Common myeloid progenitor, CD34-positive (primary cell): ENCODE measurements around the gene LRRC3.

ENCODE experiments used
- CTCF ChIA-PET: fragments of 350-600 bp; sonication (Branson Sonifier 250); formaldehyde crosslinking; loops from one replicate; lab custom pipeline; 2021; ENCODE audit warnings: antibody characterized with exemption; lab: Charles Lee
- POLR2A ChIA-PET: fragments of 350-600 bp; sonication (Branson Sonifier 250); formaldehyde crosslinking; loops from one replicate; lab custom pipeline; 2021; ENCODE audit warnings: antibody characterized with exemption; lab: Charles Lee
- DNase-seq, 3 donors: peaks; one replicate each; pipeline versions ENCODE4 v3.0.0 to v3.0.0-alpha.2; 2013
- H3K27ac ChIP-seq, 2 experiments: 1 replicate in 1 of 2; 2 replicates in 1 of 2; pipeline ENCODE4 v1.7.0; 2013; ENCODE audit warnings: inconsistent platforms in 2 of 2, low read length in 2 of 2, mild to moderate bottlenecking in 2 of 2, low read depth in 1 of 2, moderate library complexity in 1 of 2; ENCODE audit not compliant: severe bottlenecking in 2 of 2, insufficient read depth in 1 of 2, poor library complexity in 1 of 2
- H3K27me3 ChIP-seq, 5 experiments: replicated peaks in 2 of 5; 1 replicate in 3 of 5; 2 replicates in 2 of 5; pipeline versions ENCODE4 v1.6.1 to v1.7.0; 2013; ENCODE audit warnings: low read length in 4 of 5, mild to moderate bottlenecking in 2 of 5, moderate library complexity in 2 of 5, inconsistent platforms in 1 of 5; ENCODE audit not compliant: insufficient read depth in 5 of 5, control insufficient read depth in 4 of 5
- H3K36me3 ChIP-seq, 4 experiments: 1 replicate in 2 of 4; 2 replicates in 2 of 4; pipeline versions ENCODE4 v1.6.1 to v1.7.0; 2013; ENCODE audit warnings: low read length in 3 of 4, control low read depth in 1 of 4, mild to moderate bottlenecking in 1 of 4; ENCODE audit not compliant: control insufficient read depth in 4 of 4, insufficient read depth in 4 of 4
- H3K4me1 ChIP-seq, 4 experiments: 1 replicate in 3 of 4; 2 replicates in 1 of 4; pipeline versions ENCODE4 v1.6.1 to v1.7.1; 2013; ENCODE audit warnings: low read length in 3 of 4, mild to moderate bottlenecking in 3 of 4, control low read depth in 1 of 4, inconsistent platforms in 1 of 4, moderate library complexity in 1 of 4; ENCODE audit not compliant: control insufficient read depth in 4 of 4, insufficient read depth in 4 of 4; ENCODE audit errors: control extremely low read depth in 1 of 4
- H3K4me3 ChIP-seq, 7 experiments: 1 replicate in 4 of 7; 2 replicates in 3 of 7; pipeline versions ENCODE4 v1.5.1 to v1.7.0; 2013; ENCODE audit warnings: mild to moderate bottlenecking in 7 of 7, low read length in 6 of 7, moderate library complexity in 6 of 7, inconsistent platforms in 2 of 7, low read depth in 2 of 7, control low read depth in 1 of 7; ENCODE audit not compliant: insufficient read depth in 4 of 7, control insufficient read depth in 1 of 7; ENCODE audit errors: extremely low read depth in 1 of 7
- H3K9me3 ChIP-seq, 5 experiments: 1 replicate in 4 of 5; 2 replicates in 1 of 5; pipeline versions ENCODE4 v1.6.1 to v1.7.1; 2013; ENCODE audit warnings: low read length in 4 of 5, mild to moderate bottlenecking in 2 of 5, inconsistent platforms in 1 of 5, low read depth in 1 of 5, moderate library complexity in 1 of 5; ENCODE audit not compliant: control insufficient read depth in 4 of 5, insufficient read depth in 2 of 5; ENCODE audit errors: control extremely low read depth in 1 of 5
- WGBS: methylation state at CpG from one replicate; pipeline ENCODE4 v1.1.5; 2013; ENCODE audit not compliant: insufficient coverage; 5-methylcytosine and 5-hydroxymethylcytosine counted together

Gene LRRC3

DNA sequence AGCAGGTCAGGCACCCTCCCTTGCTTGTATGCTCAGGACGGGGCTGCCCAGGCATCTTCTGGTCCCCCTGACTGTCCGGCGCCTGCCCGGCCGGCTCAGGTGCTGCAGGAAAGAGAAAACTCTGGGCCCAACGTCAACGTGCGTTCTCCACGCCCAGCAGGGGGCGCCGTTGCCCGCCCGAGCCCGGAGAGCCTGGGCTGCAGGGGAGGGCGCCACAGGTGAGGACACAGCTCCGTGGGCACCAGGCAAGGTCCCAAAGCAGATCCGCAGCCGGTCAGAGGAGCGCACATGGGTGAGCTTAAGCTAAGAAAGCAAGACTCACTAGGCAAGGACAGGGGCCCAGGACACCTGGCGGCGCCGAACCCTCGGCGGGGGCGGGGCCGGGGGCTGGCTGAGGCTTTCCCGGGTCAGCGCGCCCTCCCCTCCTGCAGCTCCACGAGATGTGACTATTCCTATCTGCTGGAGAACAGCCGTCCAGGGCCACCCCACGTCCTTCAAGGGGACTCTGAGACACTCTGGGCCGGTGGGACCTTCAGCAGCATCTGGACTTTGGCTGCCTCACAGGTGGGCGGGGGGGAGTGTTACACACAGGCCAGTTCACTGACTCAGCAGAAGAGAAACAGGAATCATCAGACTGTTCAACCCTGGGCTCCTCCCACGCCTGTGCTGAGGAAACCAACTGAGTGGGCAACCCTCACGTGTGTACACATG lies 55.4 kb downstream of the LRRC3 start:
- 5% methylated on average over 32 of the region's 36 CpGs for WGBS
- H3K27me3 ChIP-seq, result no peaks in the 10 kb centered on the region
- POLR2A ChIA-PET, result interaction anchor here (0.7 kb wide), 1 partner anchor 370 kb away, joined by 3 read pairs; no protein-coding TSS in a partner anchor
- DNase-seq, result peak; percentile 62 to 74 (median 73)
- peak overlapping the region in 6 of 7 experiments; percentile 10 to 79 (median 55) for H3K4me3 ChIP-seq
- no peak overlapping the region for H3K27ac ChIP-seq
- H3K36me3 ChIP-seq, result no peaks in the 10 kb centered on the region
- CTCF ChIA-PET, result interaction anchor here (0.8 to 3.1 kb wide), 14 partner anchors 9 to 424 kb away, joined by 3 to 36 read pairs (median 3); partner anchors contain the start of gene UBE2G2
- no peaks in the 10 kb centered on the region for H3K9me3 ChIP-seq
- peaks cover 0 to 15% (median 8%) of the 10 kb centered on the region in 4 experiments for H3K4me1 ChIP-seq

DNA sequence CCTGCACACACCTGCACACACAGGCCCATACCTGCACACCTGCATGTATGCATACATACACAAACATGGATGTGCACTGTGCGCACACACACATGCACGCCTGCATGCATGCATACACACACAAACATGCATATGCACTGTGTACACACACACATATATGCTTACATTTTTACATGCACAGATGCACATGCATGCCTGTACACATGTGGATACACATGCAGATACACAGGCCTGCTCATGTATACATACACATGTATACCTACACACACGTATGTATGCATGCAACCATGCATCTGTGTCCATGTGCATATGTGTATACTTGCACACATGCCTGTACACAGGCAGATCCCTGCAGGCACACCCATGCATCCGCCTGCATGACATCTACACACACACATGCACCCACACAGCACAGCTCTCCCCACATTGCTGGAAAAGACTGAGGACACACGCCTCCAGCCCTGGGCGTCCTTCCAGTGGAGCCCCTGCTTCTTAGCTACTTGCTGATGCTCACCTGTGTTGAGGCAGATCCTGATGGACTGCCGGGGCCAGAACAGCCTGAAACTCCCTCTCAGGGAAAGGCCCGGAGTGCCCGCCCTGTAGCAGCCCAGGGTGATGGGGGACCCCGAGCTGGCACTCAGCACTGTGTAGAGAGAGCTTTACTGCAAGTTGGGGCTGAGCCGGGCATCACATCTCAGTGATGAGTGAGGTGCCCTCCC lies 56.1 kb downstream of the LRRC3 start:
- no peaks in the 10 kb centered on the region for H3K36me3 ChIP-seq
- H3K27ac ChIP-seq, result no peak overlapping the region
- WGBS, result 94% methylated on average over 9 of the region's 11 CpGs
- H3K4me3 ChIP-seq, result peak overlapping the region in 2 of 7 experiments; percentile 69 to 79
- CTCF ChIA-PET, result interaction anchor here (0.8 to 3.1 kb wide), 11 partner anchors 9 to 627 kb away, joined by 3 to 36 read pairs (median 3); partner anchors contain the start of gene UBE2G2
- H3K27me3 ChIP-seq, result no peaks in the 10 kb centered on the region
- POLR2A ChIA-PET, result no interaction called here
- H3K9me3 ChIP-seq, result no peaks in the 10 kb centered on the region
- H3K4me1 ChIP-seq, result peaks cover 0 to 15% (median 8%) of the 10 kb centered on the region in 4 experiments
- peak in 1 of 3 donors; percentile 7 for DNase-seq
